Measurements from ENCODE around the gene FAM174B.

DNA sequence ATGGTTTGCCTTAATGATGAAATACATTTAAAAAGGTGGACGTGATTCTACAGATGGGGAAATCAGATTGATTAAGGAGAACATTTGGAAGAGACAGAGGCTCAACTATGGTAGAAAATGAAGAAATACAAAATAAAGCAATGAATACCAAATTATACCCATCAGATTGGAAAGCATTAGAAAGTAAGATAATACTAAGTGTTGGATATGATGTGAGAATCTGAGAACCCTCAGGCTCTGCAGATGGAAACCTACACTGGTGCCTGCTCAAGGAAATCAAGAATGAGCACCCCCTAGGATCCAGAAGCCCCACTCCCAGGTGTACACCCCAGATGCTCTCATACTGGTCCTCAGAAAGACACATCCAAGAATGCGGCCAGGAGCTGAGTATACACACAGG lies 4.6 kb downstream of the FAM174B start:
- TF ChIP-seq, protein P1, sequence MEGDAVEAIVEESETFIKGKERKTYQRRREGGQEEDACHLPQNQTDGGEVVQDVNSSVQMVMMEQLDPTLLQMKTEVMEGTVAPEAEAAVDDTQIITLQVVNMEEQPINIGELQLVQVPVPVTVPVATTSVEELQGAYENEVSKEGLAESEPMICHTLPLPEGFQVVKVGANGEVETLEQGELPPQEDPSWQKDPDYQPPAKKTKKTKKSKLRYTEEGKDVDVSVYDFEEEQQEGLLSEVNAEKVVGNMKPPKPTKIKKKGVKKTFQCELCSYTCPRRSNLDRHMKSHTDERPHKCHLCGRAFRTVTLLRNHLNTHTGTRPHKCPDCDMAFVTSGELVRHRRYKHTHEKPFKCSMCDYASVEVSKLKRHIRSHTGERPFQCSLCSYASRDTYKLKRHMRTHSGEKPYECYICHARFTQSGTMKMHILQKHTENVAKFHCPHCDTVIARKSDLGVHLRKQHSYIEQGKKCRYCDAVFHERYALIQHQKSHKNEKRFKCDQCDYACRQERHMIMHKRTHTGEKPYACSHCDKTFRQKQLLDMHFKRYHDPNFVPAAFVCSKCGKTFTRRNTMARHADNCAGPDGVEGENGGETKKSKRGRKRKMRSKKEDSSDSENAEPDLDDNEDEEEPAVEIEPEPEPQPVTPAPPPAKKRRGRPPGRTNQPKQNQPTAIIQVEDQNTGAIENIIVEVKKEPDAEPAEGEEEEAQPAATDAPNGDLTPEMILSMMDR (conservative IDR thresholded peaks at IDR 0.05; ENCODE audit: low read length): no peak
- TF ChIP-seq EZH2phosphoT487 (IDR thresholded peaks at IDR 0.05; ENCODE audit: borderline replicate concordance): no peak
